GM18519 (cell line): ENCODE results near the gene HDAC4.

Source experiments
- ATAC-seq: cut with Tn5 transposase; IDR thresholded peaks from one replicate; pipeline ENCODE4 v1.9.1; 2021; ENCODE audit warnings: mild to moderate bottlenecking, moderate library complexity; ENCODE audit not compliant: unreplicated experiment, low FRiP score

Gene HDAC4

GRCh38 chr2:239329972-239330572, 70.7 kb downstream of the HDAC4 start:
- no peak for ATAC-seq

GRCh38 chr2:239329284-239329971, 71.4 kb downstream of the HDAC4 start:
- ATAC-seq, result no peak

DNA sequence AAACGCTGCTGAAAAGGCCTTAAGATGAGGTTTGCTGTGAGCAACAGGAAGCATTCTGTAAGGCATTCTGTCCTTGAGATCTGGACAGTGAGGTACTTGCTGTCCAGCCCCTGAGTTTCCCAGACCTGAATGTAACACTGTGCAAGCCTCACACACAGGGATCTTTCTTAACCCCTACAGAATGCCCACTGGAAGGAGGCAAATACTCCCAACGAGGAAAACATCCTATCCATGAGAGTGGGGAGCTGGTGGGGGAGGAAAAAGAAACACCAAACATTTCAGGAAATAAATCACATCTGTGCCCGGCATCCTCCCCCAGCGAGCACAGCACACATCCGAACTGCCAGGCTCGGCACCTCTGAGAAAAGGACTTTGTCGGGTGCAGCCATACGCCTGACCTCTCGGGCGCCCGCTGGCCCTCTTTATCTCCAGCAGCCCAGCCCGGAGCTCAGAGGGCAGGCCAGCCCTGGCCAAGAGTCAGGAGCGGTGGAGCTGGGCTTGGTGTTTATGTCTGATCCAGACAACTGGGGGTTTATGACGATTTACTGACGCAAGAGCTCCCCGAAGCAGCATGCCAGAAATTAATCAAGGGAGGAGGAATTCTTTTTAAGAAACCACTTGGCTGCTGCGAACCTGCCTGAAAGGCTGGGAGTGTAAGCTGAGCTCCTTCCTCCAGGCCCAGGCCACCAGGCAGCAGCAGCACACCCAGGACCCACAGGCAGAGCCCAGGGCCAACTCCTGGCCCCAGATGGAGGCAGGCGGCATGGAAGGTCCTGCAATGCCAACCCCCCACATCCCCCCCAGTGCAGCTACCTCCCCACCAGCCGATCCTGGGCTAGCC, 72.2 kb downstream of the HDAC4 start:
- ATAC-seq, result no peak

- ATAC-seq, result no peak
Observed at GRCh38 chr2:239327536-239328350, 73.1 kb downstream of the HDAC4 start.

- ATAC-seq, result no peak
Observed at GRCh38 chr2:239326831-239327535, 73.8 kb downstream of the HDAC4 start.

DNA sequence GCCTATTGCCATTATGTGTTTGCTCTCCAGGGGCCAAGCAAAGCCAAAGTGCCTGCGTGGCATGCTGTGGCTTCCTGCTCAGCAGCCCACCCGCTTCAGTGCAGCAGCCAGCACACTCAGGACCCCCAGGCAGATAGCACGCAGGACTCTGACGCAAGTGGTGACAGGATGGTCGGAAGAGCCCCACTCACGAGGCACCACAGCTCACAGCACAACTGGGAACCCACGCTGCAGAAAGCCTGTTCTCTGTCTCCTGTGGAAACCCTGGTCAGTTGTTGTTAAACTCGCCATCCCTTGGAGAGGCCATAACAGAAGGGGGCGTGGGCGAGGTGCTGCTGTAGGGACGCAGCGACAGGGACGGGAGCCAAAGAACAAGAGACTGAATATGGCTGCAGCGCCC, 76.4 kb downstream of the HDAC4 start:
- no peak for ATAC-seq

DNA sequence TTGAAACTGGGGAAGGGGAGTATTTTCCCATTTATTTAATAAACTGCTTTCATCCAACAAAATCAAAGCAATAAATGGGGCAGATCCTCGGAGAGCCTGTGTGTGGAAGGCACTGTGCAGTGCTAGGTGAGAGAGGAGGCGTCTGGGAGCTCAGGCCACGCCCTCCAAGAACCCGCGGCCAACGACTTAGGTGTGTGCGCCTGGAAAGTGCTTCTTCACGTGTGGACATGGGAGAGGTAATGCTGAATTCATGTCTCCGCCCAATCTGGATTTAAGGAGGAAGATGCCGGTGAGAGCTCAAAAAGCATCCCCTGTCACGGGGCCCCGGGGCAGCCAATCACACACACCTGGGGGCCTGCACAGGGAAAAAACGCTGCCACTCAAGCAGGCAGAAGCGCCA, 77.4 kb downstream of the HDAC4 start:
- ATAC-seq, result no peak

DNA sequence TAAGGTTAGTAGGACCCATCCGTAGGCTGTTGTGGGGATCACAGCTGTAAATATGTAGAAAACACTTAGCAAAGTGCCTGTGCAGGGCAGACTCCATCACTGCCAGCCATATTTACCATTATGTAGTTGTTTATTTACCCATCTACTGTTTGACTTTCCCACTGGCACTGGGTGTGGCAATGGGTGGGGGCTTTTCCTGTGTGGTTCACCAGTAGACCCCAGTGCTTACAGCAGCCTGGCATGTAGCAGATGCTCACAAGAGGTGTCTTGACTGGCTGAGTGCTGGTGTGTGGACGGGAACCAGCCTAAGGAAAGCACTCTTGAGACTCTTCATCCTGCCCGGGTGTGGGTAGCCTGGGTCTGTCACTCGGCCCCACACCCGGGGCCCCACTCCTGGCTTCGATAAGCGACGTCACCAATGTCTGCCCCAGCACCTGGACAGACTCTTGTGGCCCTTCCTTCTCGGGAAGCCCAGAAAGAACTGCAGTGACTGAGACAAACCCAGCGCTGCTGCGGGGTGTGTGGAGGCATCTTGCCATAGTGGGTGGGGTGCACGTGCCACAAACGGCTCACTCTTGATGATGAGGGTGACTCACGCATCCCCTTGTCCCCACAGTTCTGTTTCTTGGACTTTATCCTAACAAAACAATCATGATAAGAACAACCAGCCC, 78.3 kb downstream of the HDAC4 start:
- ATAC-seq, result no peak

- no peak for ATAC-seq
Observed at GRCh38 chr2:239321596-239322415, 79.0 kb downstream of the HDAC4 start.

- no peak for ATAC-seq
Observed at GRCh38 chr2:239318790-239319661, 81.8 kb downstream of the HDAC4 start.

DNA sequence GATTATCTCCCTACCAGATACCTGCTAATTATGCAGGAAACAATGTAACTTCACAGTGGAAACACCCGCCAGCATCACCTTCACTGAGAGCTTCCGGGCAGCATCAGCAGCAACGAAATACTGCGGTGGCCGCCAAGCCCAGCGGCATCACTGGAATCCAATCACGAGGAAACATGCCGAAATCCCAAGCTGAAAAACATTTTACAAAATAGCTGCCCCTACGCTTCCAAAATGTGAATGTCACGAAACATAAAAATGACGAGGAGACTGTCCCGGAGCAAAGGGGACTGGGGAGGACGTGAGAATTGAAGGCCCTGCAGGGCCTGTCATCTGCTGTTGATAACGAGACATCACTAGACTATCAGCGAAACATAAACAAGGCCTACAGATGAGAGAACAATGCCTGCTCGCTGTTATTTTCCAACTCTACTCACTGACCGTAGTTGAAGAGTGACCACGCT, 82.6 kb downstream of the HDAC4 start:
- ATAC-seq, result no peak

- ATAC-seq, result no peak
Observed at GRCh38 chr2:239316562-239317465, 84.0 kb downstream of the HDAC4 start.

DNA sequence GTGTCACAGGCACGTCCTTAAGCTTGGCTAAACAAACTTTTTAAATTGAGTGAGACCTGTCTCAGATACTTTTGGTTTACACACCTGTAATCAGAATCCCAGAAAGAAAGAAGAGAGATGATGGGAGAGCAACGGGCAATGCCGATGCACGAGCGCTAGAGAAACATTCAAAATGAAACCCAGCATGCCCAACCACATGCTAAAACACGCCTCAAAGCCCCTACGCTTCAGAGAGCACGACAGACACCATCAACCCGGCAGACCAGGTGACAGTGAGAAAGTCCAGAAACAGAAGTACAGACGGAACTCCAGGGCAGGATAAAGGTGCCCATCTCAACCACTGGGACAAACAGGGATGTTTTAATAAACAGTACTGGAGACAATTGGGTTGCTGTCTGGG, 85.5 kb downstream of the HDAC4 start:
- no peak for ATAC-seq

- no peak for ATAC-seq
Observed at GRCh38 chr2:239313776-239314175, 87.0 kb downstream of the HDAC4 start.

DNA sequence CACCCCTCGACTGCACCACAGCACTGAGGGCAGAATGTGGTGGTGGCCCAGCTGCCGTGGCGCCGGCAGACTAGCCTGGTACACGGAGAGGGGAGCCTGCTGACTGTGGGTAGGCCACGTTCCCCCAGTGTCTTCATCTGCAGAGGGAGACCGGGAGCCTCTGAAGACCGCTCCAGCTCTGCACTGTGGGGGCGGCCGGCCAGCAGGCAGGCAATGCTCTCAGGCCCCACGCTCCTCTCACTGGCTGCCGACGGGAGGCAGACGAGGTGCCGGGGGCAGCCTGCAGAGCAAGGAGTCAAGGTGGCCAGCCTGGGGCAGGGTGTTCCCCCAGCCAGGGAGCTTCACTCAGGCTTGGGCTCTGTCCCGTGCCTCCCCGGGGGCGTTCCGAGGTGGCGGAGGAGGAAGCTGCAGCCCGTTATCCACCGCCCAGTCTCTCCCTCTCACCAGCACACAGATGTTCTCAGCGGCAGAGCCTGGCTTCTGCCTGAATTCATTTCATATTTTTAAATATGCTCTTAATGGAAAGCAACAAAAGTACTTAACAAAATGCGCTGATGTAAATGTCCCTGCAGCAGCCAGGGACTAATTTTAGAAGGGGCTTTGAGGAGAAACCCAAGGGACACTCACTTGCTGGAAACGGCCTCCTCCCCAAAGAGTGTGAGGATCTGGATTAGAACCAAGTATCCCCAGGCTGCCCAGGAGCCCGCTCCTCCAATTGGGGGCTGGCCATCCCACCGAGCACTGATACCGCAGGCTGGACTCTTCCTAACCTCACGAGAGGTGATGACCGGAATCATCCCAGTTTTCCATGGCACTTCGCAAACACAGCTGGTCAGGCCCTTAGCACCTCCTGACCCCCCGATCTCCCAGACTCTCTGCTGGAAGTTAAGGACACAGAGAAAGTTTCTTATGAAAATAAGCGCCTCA, 87.8 kb downstream of the HDAC4 start:
- ATAC-seq, result no peak

- no peak for ATAC-seq
Observed at GRCh38 chr2:239312081-239312511, 88.7 kb downstream of the HDAC4 start.
